ENCODE measurements around the gene JMJD1C. TPM values are rescaled to one million over a fixed set of nuclear protein-coding genes. Genes with fewer than 3 reads are reported as not detected.

JMJD1C gene
- total and polyA plus RNA-seq, 10 of the 15 experiments (the other 5 are each of a cell fraction or from before 2014, with no cell fraction given), result 31.2 to 83.3 (median 49.5) TPM

- ChIA-PET SMC1A (ENCODE audit: uncharacterized antibody, unreplicated experiment) (interaction anchor here (0.9 to 1.9 kb wide), 7 partner anchors 11 to 62 kb away, joined by 3 to 6 read pairs (median 4); no protein-coding TSS in a partner anchor), POLR2A (interaction anchor here (1.2 kb wide), 1 partner anchor 12 kb away, joined by 5 read pairs; no protein-coding TSS in a partner anchor), RAD21 (ENCODE audit: unreplicated experiment) (interaction anchor here (0.6 kb wide), 1 partner anchor 455 kb away, joined by 3 read pairs; no protein-coding TSS in a partner anchor), CTCF (interaction anchor here (1.2 kb wide), 1 partner anchor 396 kb away, joined by 4 read pairs; no protein-coding TSS in a partner anchor)
- no peaks in the 10 kb centered on the region for H3K27me3 ChIP-seq (replicated peaks in 1 of 2; ENCODE audit: control insufficient read depth in 2 of 2, insufficient read depth in 2 of 2, low read length in 1 of 2)
- BruUV-seq (replicated peaks), result no TSS peak
- ATAC-seq, result no peak
- no peaks in the 10 kb centered on the region; the same call in 1 of the 2 replicates for H3K79me2 ChIP-seq (ENCODE audit: control insufficient read depth, insufficient read depth, low read length)
- FAIRE-seq, result no peak
- in situ Hi-C loops (cut with MboI), result no loop called here
- no peak overlapping the region for H3K4me3 ChIP-seq
- intact Hi-C loops (cut with micrococcal nuclease; ENCODE audit: unreplicated experiment), result no loop called here
- H3K4me2 ChIP-seq (ENCODE audit: control insufficient read depth, insufficient read depth), result no peak overlapping the region
- 98% methylated on average over 5 of the region's 6 CpGs for WGBS (ENCODE audit: insufficient coverage, insufficient replicate concordance, low lambda C conversion rate, missing lambda C conversion rate)
- H3K36me3 ChIP-seq (ENCODE audit: control insufficient read depth in 2 of 2, insufficient read depth in 2 of 2, low read length in 1 of 2), result no peaks in the 10 kb centered on the region
- no peaks in the 10 kb centered on the region for H4K20me1 ChIP-seq (ENCODE audit: control insufficient read depth, insufficient read depth)
- no peak overlapping the region for H3K9ac ChIP-seq (ENCODE audit: control insufficient read depth, insufficient read depth, low read length)
- no peaks in the 10 kb centered on the region for H3K9me3 ChIP-seq (replicated peaks; ENCODE audit: control insufficient read depth, insufficient read depth, low read length)
- no peak for DNase-seq (ENCODE audit: low read depth, low spot score)
- TF ChIP-seq PBX3 (IDR thresholded peaks at IDR 0.05; ENCODE audit: insufficient replicate concordance, low read depth, low read length), result no peak
- no peak for TF ChIP-seq CREM (IDR thresholded peaks at IDR 0.05; ENCODE audit: low read depth)
- no peak for TF ChIP-seq SP1 (IDR thresholded peaks at IDR 0.05; ENCODE audit: low read depth, low read length)
- H3K27ac ChIP-seq (ENCODE audit: control insufficient read depth, insufficient read depth), result no peak overlapping the region
- H3K4me1 ChIP-seq (ENCODE audit: control insufficient read depth, insufficient read depth, low read length), result no peaks in the 10 kb centered on the region
- H2AFZ ChIP-seq (ENCODE audit: control insufficient read depth, low read depth, low read length), result no peak overlapping the region
Observed at GRCh38 chr10:63323701-63324494, 141.9 kb downstream of the JMJD1C start.

- in situ Hi-C loops (cut with MboI) (no loop called here), intact Hi-C loops (cut with micrococcal nuclease; ENCODE audit: unreplicated experiment) (no loop called here)
- Histone ChIP-seq H3K4me2 (ENCODE audit: control insufficient read depth, insufficient read depth) (no peak overlapping the region), H2AFZ (ENCODE audit: control insufficient read depth, low read depth, low read length) (no peak overlapping the region), H3K79me2 (ENCODE audit: control insufficient read depth, insufficient read depth, low read length) (no peaks in the 10 kb centered on the region), H3K27me3 (replicated peaks in 1 of 2; ENCODE audit: control insufficient read depth in 2 of 2, insufficient read depth in 2 of 2, low read length in 1 of 2) (no peaks in the 10 kb centered on the region), H3K36me3 (ENCODE audit: control insufficient read depth in 2 of 2, insufficient read depth in 2 of 2, low read length in 1 of 2) (no peaks in the 10 kb centered on the region), H3K4me1 (ENCODE audit: control insufficient read depth, insufficient read depth, low read length) (no peaks in the 10 kb centered on the region), H4K20me1 (ENCODE audit: control insufficient read depth, insufficient read depth) (no peaks in the 10 kb centered on the region), H3K4me3 (no peak overlapping the region), H3K9ac (ENCODE audit: control insufficient read depth, insufficient read depth, low read length) (no peak overlapping the region), H3K27ac (ENCODE audit: control insufficient read depth, insufficient read depth) (no peak overlapping the region), H3K9me3 (replicated peaks; ENCODE audit: control insufficient read depth, insufficient read depth, low read length) (no peaks in the 10 kb centered on the region)
- TF ChIP-seq SPI1 (IDR thresholded peaks at IDR 0.05; ENCODE audit: borderline replicate concordance, insufficient read depth, low read depth, low read length) (no peak), CHD4 (IDR thresholded peaks at IDR 0.05) (no peak)
- SMC1A ChIA-PET (ENCODE audit: uncharacterized antibody, unreplicated experiment), result interaction anchor here (0.6 to 1.3 kb wide), 6 partner anchors 12 to 173 kb away, joined by 3 to 4 read pairs (median 3); no protein-coding TSS in a partner anchor
- POLR2A ChIA-PET, result interaction anchor here (0.5 kb wide), 1 partner anchor 30 kb away, joined by 3 read pairs; no protein-coding TSS in a partner anchor
- DNase-seq (ENCODE audit: low read depth, low spot score) (no peak), FAIRE-seq (no peak), ATAC-seq (no peak)
- CTCF ChIA-PET, result no interaction called here
- RAD21 ChIA-PET (ENCODE audit: unreplicated experiment), result interaction anchor here (1.6 kb wide), 1 partner anchor 44 kb away, joined by 3 read pairs; no protein-coding TSS in a partner anchor
- no TSS peak for BruUV-seq (replicated peaks)
- WGBS (ENCODE audit: insufficient coverage, insufficient replicate concordance, low lambda C conversion rate, missing lambda C conversion rate), result 100% methylated on average over 1 of the region's 1 CpG
Observed at GRCh38 chr10:63320683-63321082, 145.1 kb downstream of the JMJD1C start.

Data from GM12878 (cell line).